Measurements from ENCODE around the gene OLA1. TPM values are rescaled to one million over a fixed set of nuclear protein-coding genes. Genes with fewer than 3 reads are reported as not detected.

Gene OLA1
- total and polyA plus RNA-seq, 2 donors (not counting 1 experiment from before 2014, with no cell fraction given): 13.9 to 47.7 TPM

DNA sequence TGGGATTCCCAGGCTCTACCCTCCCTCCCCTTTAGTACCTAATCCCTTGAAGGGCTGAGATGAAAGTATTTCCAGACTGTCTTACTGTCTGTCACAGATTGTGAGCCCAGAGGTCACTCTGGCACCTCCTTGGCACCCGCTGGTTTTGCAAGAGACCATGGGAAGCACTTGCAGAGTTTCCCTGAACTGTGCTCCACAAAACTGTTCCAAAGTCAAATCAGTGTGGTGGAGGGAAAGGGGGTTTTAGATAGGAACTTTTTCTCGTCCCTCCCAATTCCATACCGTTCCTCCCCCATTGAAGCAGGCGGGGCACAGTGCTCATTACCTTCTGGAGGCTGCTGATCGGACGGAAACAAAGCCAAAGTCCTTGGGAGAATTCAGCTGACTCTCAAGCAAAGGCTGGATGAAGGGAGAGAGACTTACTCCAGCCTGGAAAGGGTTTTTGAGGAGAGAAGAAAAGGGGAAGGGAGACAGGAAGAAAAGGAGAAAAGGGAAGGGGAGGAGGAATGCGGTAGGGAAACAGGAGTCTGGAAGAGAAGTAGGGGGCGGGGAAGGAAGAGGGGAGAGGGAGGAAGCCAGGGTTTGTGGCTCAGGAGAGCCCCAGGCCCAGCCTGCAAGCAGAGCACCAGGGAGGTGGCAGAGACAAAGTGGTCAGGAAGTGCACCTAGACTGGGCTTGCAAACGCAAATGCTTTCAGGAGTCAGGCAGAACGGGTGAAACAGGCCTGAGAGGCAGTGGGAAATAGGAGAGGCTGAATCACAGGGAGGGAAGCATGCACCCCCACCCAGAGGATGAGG lies 194.8 kb downstream of the OLA1 start:
- no peak overlapping the region for H3K9ac ChIP-seq (ENCODE audit: low read length)
- POLR2A ChIA-PET: no interaction called here
- CTCF ChIA-PET: interaction anchor here (0.5 kb wide), 1 partner anchor 45 kb away, joined by 3 read pairs; no protein-coding TSS in a partner anchor

GRCh38 chr2:174052584-174052976 lies 195.8 kb downstream of the OLA1 start:
- ATAC-seq (ENCODE audit: low read depth) (no peak), DNase-seq (no peak)
- no peak overlapping the region for H2AFZ ChIP-seq (ENCODE audit: insufficient read depth, low read depth, low read length, poor library complexity, severe bottlenecking)
- no peaks in the 10 kb centered on the region for H3K4me1 ChIP-seq (ENCODE audit: control insufficient read depth in 2 of 2, insufficient read depth in 2 of 2, low read length in 2 of 2)
- no peak overlapping the region for H3K27ac ChIP-seq (ENCODE audit: low read length in 2 of 2)
- no CpG with 5 or more reads among the region's 3 CpGs for WGBS (ENCODE audit: insufficient coverage)
- H3K4me1 Mint-ChIP-seq: peaks cover 2% of the 10 kb centered on the region
- H4K20me1 ChIP-seq (ENCODE audit: control insufficient read depth, insufficient read depth, low read length, poor library complexity, severe bottlenecking): no peaks in the 10 kb centered on the region
- TF ChIP-seq, protein P1, sequence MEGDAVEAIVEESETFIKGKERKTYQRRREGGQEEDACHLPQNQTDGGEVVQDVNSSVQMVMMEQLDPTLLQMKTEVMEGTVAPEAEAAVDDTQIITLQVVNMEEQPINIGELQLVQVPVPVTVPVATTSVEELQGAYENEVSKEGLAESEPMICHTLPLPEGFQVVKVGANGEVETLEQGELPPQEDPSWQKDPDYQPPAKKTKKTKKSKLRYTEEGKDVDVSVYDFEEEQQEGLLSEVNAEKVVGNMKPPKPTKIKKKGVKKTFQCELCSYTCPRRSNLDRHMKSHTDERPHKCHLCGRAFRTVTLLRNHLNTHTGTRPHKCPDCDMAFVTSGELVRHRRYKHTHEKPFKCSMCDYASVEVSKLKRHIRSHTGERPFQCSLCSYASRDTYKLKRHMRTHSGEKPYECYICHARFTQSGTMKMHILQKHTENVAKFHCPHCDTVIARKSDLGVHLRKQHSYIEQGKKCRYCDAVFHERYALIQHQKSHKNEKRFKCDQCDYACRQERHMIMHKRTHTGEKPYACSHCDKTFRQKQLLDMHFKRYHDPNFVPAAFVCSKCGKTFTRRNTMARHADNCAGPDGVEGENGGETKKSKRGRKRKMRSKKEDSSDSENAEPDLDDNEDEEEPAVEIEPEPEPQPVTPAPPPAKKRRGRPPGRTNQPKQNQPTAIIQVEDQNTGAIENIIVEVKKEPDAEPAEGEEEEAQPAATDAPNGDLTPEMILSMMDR (IDR thresholded peaks at IDR 0.05): no peak
- TF ChIP-seq EZH2 (IDR thresholded peaks at IDR 0.05; ENCODE audit: borderline replicate concordance, insufficient read depth, low read depth, low read length, poor library complexity, severe bottlenecking): no peak
- no peaks in the 10 kb centered on the region for H3K9me3 Mint-ChIP-seq (ENCODE audit: insufficient read depth)
- H3K9ac ChIP-seq (ENCODE audit: low read length): no peak overlapping the region
- ChIA-PET POLR2A (no interaction called here), CTCF (interaction anchor here (0.5 kb wide), 1 partner anchor 44 kb away, joined by 3 read pairs; no protein-coding TSS in a partner anchor)
- peaks cover 8% of the 10 kb centered on the region for H3K27me3 Mint-ChIP-seq
- H3K27ac Mint-ChIP-seq: no peak overlapping the region
- H3K36me3 ChIP-seq (replicated peaks in 1 of 2; ENCODE audit: control extremely low read depth in 1 of 2, control insufficient read depth in 1 of 2, extremely low read depth in 1 of 2, insufficient read depth in 2 of 2, low read length in 1 of 2): no peaks in the 10 kb centered on the region
- no peak overlapping the region for H3K4me2 ChIP-seq (replicated peaks; ENCODE audit: low read depth, low read length, poor library complexity, severe bottlenecking)
- no peak overlapping the region for H3K4me3 Mint-ChIP-seq
- H3K27me3 ChIP-seq (replicated peaks in 1 of 4; ENCODE audit: control extremely low read depth in 1 of 4, control insufficient read depth in 3 of 4, insufficient read depth in 4 of 4, low read length in 3 of 4): no peaks in the 10 kb centered on the region
- intact Hi-C loops (cut with micrococcal nuclease): no loop called here
- no peak overlapping the region for H3K4me3 ChIP-seq (ENCODE audit: control extremely low read depth in 1 of 5, extremely low read depth in 1 of 5, insufficient read depth in 1 of 5, low read depth in 2 of 5, low read length in 4 of 5)
- H3K79me2 ChIP-seq (ENCODE audit: control insufficient read depth, insufficient read depth, low read length): no peaks in the 10 kb centered on the region
- H3K9me3 ChIP-seq (ENCODE audit: control extremely low read depth in 1 of 3, control insufficient read depth in 2 of 3, insufficient read depth in 1 of 3, low read length in 2 of 3): peaks cover 0 to 4% (median 0%) of the 10 kb centered on the region in 3 donors

More for the DNA sequence above, 194.8 kb downstream of the OLA1 start:
- Mint-ChIP-seq H3K4me1 (peaks cover 2% of the 10 kb centered on the region), H3K27me3 (peaks cover 12% of the 10 kb centered on the region), H3K9me3 (ENCODE audit: insufficient read depth) (no peaks in the 10 kb centered on the region), H3K27ac (no peak overlapping the region), H3K4me3 (no peak overlapping the region)
- intact Hi-C loops (cut with micrococcal nuclease): no loop called here
- DNase-seq (no peak), ATAC-seq (ENCODE audit: low read depth) (no peak)
- Histone ChIP-seq H3K79me2 (ENCODE audit: control insufficient read depth, insufficient read depth, low read length) (no peaks in the 10 kb centered on the region), H3K4me2 (replicated peaks; ENCODE audit: low read depth, low read length, poor library complexity, severe bottlenecking) (no peak overlapping the region), H3K9me3 (ENCODE audit: control extremely low read depth in 1 of 3, control insufficient read depth in 2 of 3, insufficient read depth in 1 of 3, low read length in 2 of 3) (peaks cover 0 to 3% (median under 1%) of the 10 kb centered on the region in 3 donors), H3K4me1 (ENCODE audit: control insufficient read depth in 2 of 2, insufficient read depth in 2 of 2, low read length in 2 of 2) (no peaks in the 10 kb centered on the region), H3K36me3 (replicated peaks in 1 of 2; ENCODE audit: control extremely low read depth in 1 of 2, control insufficient read depth in 1 of 2, extremely low read depth in 1 of 2, insufficient read depth in 2 of 2, low read length in 1 of 2) (no peaks in the 10 kb centered on the region), H3K27me3 (replicated peaks in 1 of 4; ENCODE audit: control extremely low read depth in 1 of 4, control insufficient read depth in 3 of 4, insufficient read depth in 4 of 4, low read length in 3 of 4) (no peaks in the 10 kb centered on the region), H3K4me3 (ENCODE audit: control extremely low read depth in 1 of 5, extremely low read depth in 1 of 5, insufficient read depth in 1 of 5, low read depth in 2 of 5, low read length in 4 of 5) (no peak overlapping the region), H4K20me1 (ENCODE audit: control insufficient read depth, insufficient read depth, low read length, poor library complexity, severe bottlenecking) (no peaks in the 10 kb centered on the region), H3K27ac (ENCODE audit: low read length in 2 of 2) (no peak overlapping the region), H2AFZ (ENCODE audit: insufficient read depth, low read depth, low read length, poor library complexity, severe bottlenecking) (no peak overlapping the region)
- WGBS (ENCODE audit: insufficient coverage): 88% methylated on average over 7 of the region's 10 CpGs
- TF ChIP-seq EZH2 (IDR thresholded peaks at IDR 0.05; ENCODE audit: borderline replicate concordance, insufficient read depth, low read depth, low read length, poor library complexity, severe bottlenecking): no peak
- TF ChIP-seq, protein P1 (IDR thresholded peaks at IDR 0.05): no peak

Data from B cell (primary cell).